ENCODE results near the gene F2. TPM values are rescaled to one million over a fixed set of nuclear protein-coding genes. Genes with fewer than 3 reads are reported as not detected.
A peak's percentile ranks its signal among the peaks of the same experiment; 100 is the strongest.

The F2 gene
- total and polyA plus RNA-seq, 2 experiments from 2014 or later = not detected

DNA sequence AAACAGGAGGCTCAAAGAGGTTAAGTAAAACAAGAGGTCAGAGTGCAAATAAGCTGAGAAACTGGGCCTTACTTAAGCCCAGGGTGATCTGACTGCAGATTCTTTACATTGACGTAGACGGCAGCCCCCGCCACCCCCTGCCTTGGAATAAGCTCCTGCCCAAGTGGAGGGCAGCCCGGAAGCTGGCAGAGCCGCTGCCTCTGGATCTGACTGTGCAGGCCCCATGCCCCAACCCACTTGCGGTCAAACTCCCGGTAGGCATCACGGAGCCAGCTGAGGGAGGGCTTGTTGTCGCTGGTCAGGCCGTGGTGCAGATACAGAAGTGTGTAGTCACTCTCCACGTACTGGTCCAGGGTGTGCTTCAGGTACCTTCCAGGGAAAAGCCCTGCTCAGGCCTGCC, 37.2 kb upstream of the F2 start:
- H3K36me3 ChIP-seq (ENCODE audit: low read depth) = peaks cover 24% of the 10 kb centered on the region

GRCh38 chr11:46682773-46683752, 36.0 kb upstream of the F2 start:
- no peak overlapping the region for H2AFZ ChIP-seq
- H3K27me3 ChIP-seq (replicated peaks; ENCODE audit: insufficient read depth) = no peaks in the 10 kb centered on the region
- no peaks in the 10 kb centered on the region for H4K20me1 ChIP-seq (ENCODE audit: insufficient read depth)
- H3F3A ChIP-seq (ENCODE audit: insufficient read depth) = peaks cover 8% of the 10 kb centered on the region
- H3K79me2 ChIP-seq (ENCODE audit: insufficient read depth) = peaks cover 36% of the 10 kb centered on the region
- WGBS, 2 experiments (ENCODE audit: low coverage in 1 of 2, low lambda C conversion rate in 2 of 2, missing lambda C conversion rate in 2 of 2) = 88 to 94% methylated on average over 11 of the region's 11 CpGs
- H3K27ac ChIP-seq = no peak overlapping the region
- no peak overlapping the region for H3K9ac ChIP-seq
- no peak overlapping the region for H3K4me2 ChIP-seq (ENCODE audit: unreplicated experiment)
- peaks cover 28% of the 10 kb centered on the region for H3K36me3 ChIP-seq (ENCODE audit: low read depth)
- H3K4me3 ChIP-seq = no peak overlapping the region
- H3K9me2 ChIP-seq (ENCODE audit: insufficient read depth) = no peaks in the 10 kb centered on the region
- in situ Hi-C loops (cut with MboI) = no loop called here
- DNase-seq = peak; percentile 19
- peaks cover 11% of the 10 kb centered on the region for H3K4me1 ChIP-seq (ENCODE audit: insufficient read depth)
- H3K9me3 ChIP-seq (ENCODE audit: low read depth) = no peaks in the 10 kb centered on the region
- TF ChIP-seq EZH2phosphoT487 (IDR thresholded peaks at IDR 0.05; ENCODE audit: insufficient read depth, low read depth) = no peak
- no peak for TF ChIP-seq EZH2 (IDR thresholded peaks at IDR 0.05; ENCODE audit: insufficient read depth, poor library complexity, severe bottlenecking)

More for the DNA sequence above, 37.2 kb upstream of the F2 start:
- Histone ChIP-seq H3K9me2 (ENCODE audit: insufficient read depth) (no peaks in the 10 kb centered on the region), H2AFZ (no peak overlapping the region), H3K9ac (no peak overlapping the region), H3K27ac (no peak overlapping the region), H3F3A (ENCODE audit: insufficient read depth) (0 out of 2 replicates have a peak, but pooled peaks cover 10% of the 10 kb centered on the region), H3K4me1 (ENCODE audit: insufficient read depth) (no peaks in the 10 kb centered on the region), H3K4me3 (no peak overlapping the region), H3K27me3 (replicated peaks; ENCODE audit: insufficient read depth) (no peaks in the 10 kb centered on the region), H3K9me3 (ENCODE audit: low read depth) (no peaks in the 10 kb centered on the region), H3K79me2 (ENCODE audit: insufficient read depth) (peaks cover 26% of the 10 kb centered on the region), H4K20me1 (ENCODE audit: insufficient read depth) (no peaks in the 10 kb centered on the region), H3K4me2 (ENCODE audit: unreplicated experiment) (no peak overlapping the region)
- 92% methylated on average over 11 of the region's 11 CpGs for WGBS, 2 experiments (ENCODE audit: low coverage in 1 of 2, low lambda C conversion rate in 2 of 2, missing lambda C conversion rate in 2 of 2)
- in situ Hi-C loops (cut with MboI) = no loop called here
- no peak for DNase-seq
- TF ChIP-seq EZH2 (IDR thresholded peaks at IDR 0.05; ENCODE audit: insufficient read depth, poor library complexity, severe bottlenecking) (no peak), EZH2phosphoT487 (IDR thresholded peaks at IDR 0.05; ENCODE audit: insufficient read depth, low read depth) (no peak)

DNA sequence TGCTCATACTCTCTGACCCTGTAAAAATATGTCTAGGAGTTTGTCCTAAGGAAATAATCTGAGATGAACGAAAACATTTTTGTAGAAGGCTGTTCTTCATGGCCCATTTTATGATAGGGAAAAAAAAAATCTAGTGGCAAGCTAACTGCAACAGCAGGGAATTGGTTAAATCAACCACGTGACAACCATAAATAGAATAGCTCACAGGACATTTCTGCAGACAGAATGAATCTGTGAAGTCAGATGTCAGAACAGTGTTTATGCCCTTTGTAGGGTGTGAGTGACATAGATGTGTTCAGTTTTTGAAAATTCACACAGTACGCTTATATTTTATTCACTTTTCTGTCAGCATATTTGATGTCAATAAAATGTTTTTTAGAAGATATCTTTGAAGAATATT, 34.6 kb upstream of the F2 start:
- WGBS, 2 experiments (ENCODE audit: low coverage in 1 of 2, low lambda C conversion rate in 2 of 2, missing lambda C conversion rate in 2 of 2) = 64 to 74% methylated on average over 3 of the region's 3 CpGs
- Histone ChIP-seq H3K4me2 (ENCODE audit: unreplicated experiment) (no peak overlapping the region), H3K9me3 (ENCODE audit: low read depth) (no peaks in the 10 kb centered on the region), H3K27ac (no peak overlapping the region), H3K79me2 (ENCODE audit: insufficient read depth) (peaks cover 42% of the 10 kb centered on the region), H3K4me1 (ENCODE audit: insufficient read depth) (peaks cover 11% of the 10 kb centered on the region), H3K4me3 (no peak overlapping the region), H2AFZ (no peak overlapping the region), H3K36me3 (ENCODE audit: low read depth) (peaks cover 28% of the 10 kb centered on the region), H3K9ac (no peak overlapping the region), H4K20me1 (ENCODE audit: insufficient read depth) (no peaks in the 10 kb centered on the region), H3K27me3 (replicated peaks; ENCODE audit: insufficient read depth) (no peaks in the 10 kb centered on the region), H3F3A (ENCODE audit: insufficient read depth) (peaks cover 9% of the 10 kb centered on the region), H3K9me2 (ENCODE audit: insufficient read depth) (no peaks in the 10 kb centered on the region)
- TF ChIP-seq EZH2 (IDR thresholded peaks at IDR 0.05; ENCODE audit: insufficient read depth, poor library complexity, severe bottlenecking) (no peak), EZH2phosphoT487 (IDR thresholded peaks at IDR 0.05; ENCODE audit: insufficient read depth, low read depth) (no peak)
- DNase-seq = no peak
- in situ Hi-C loops (cut with MboI) = no loop called here

- H3K4me3 ChIP-seq = no peak overlapping the region
- H3K9ac ChIP-seq = peak overlapping the region; percentile 50
- no peaks in the 10 kb centered on the region for H3K27me3 ChIP-seq (replicated peaks; ENCODE audit: insufficient read depth)
- peaks cover 11% of the 10 kb centered on the region for H3K4me1 ChIP-seq (ENCODE audit: insufficient read depth)
- H3F3A ChIP-seq (ENCODE audit: insufficient read depth) = peaks cover 9% of the 10 kb centered on the region
- TF ChIP-seq EZH2 (IDR thresholded peaks at IDR 0.05; ENCODE audit: insufficient read depth, poor library complexity, severe bottlenecking) (no peak), EZH2phosphoT487 (IDR thresholded peaks at IDR 0.05; ENCODE audit: insufficient read depth, low read depth) (no peak)
- no peaks in the 10 kb centered on the region for H3K9me2 ChIP-seq (ENCODE audit: insufficient read depth)
- WGBS, 2 experiments (ENCODE audit: low coverage in 1 of 2, low lambda C conversion rate in 2 of 2, missing lambda C conversion rate in 2 of 2) = 74 to 82% methylated on average over 15 of the region's 15 CpGs
- DNase-seq = peak; percentile 96
- no peaks in the 10 kb centered on the region for H3K9me3 ChIP-seq (ENCODE audit: low read depth)
- peaks cover 17% of the 10 kb centered on the region for H3K36me3 ChIP-seq (ENCODE audit: low read depth)
- H3K79me2 ChIP-seq (ENCODE audit: insufficient read depth) = peaks cover 46% of the 10 kb centered on the region
- in situ Hi-C loops (cut with MboI) = no loop called here
- peak overlapping the region; percentile 15 for H3K4me2 ChIP-seq (ENCODE audit: unreplicated experiment)
- H4K20me1 ChIP-seq (ENCODE audit: insufficient read depth) = no peaks in the 10 kb centered on the region
- no peak overlapping the region for H2AFZ ChIP-seq
- peak overlapping the region; percentile 78 for H3K27ac ChIP-seq
Observed at GRCh38 chr11:46686886-46687795, 31.9 kb upstream of the F2 start.
